ENCODE data around the gene PNKP. TPM values are rescaled to one million over a fixed set of nuclear protein-coding genes. Genes with fewer than 3 reads are reported as not detected.
A peak's percentile ranks its signal among the peaks of the same experiment; 100 is the strongest.

The PNKP gene
- total and polyA plus RNA-seq, 10 of the 15 experiments (the other 5 are each of a cell fraction or from before 2014, with no cell fraction given) = 2.9 to 82.3 (median 33.2) TPM

GRCh38 chr19:49894879-49895565, 27.6 kb upstream of the PNKP start (continued):
- no peak for TF ChIP-seq NKRF (conservative IDR thresholded peaks at IDR 0.05)

- peak overlapping the region; percentile 91 for H3K27ac ChIP-seq (ENCODE audit: control insufficient read depth, insufficient read depth)
- intact Hi-C loops (cut with micrococcal nuclease; ENCODE audit: unreplicated experiment) = no loop called here
- WGBS (ENCODE audit: insufficient coverage, insufficient replicate concordance, low lambda C conversion rate, missing lambda C conversion rate) = 62% methylated on average over 18 of the region's 18 CpGs
- peak overlapping the region; percentile 78 for H3K9ac ChIP-seq (ENCODE audit: control insufficient read depth, insufficient read depth, low read length)
- H3K4me3 ChIP-seq = peak overlapping the region; percentile 77
- peaks cover 46% of the 10 kb centered on the region for H3K4me1 ChIP-seq (ENCODE audit: control insufficient read depth, insufficient read depth, low read length)
- FAIRE-seq = no peak
- H3K27me3 ChIP-seq (replicated peaks in 1 of 2; ENCODE audit: control insufficient read depth in 2 of 2, insufficient read depth in 2 of 2, low read length in 1 of 2) = no peaks in the 10 kb centered on the region
- no peak for DNase-seq (ENCODE audit: low read depth, low spot score)
- H3K79me2 ChIP-seq (ENCODE audit: control insufficient read depth, insufficient read depth, low read length) = peaks cover 49% of the 10 kb centered on the region
- H2AFZ ChIP-seq (ENCODE audit: control insufficient read depth, low read depth, low read length) = no peak overlapping the region
- no peaks in the 10 kb centered on the region; the same call in 2 of the 3 replicates for H3K9me3 ChIP-seq (replicated peaks; ENCODE audit: control insufficient read depth, insufficient read depth, low read length)
- ChIA-PET POLR2A (interaction anchor here (0.6 to 8.2 kb wide), 11 partner anchors 13 to 277 kb away, joined by 3 to 116 read pairs (median 7); partner anchors contain the start of genes ATF5, NUP62 and PNKP), CTCF (interaction anchor here (0.9 to 6.3 kb wide), 5 partner anchors 10 to 34 kb away, joined by 3 to 71 read pairs (median 7); partner anchors contain the start of gene ATF5), SMC1A (ENCODE audit: uncharacterized antibody, unreplicated experiment) (interaction anchor here (1.2 to 7.3 kb wide), 5 partner anchors 11 to 34 kb away, joined by 3 to 110 read pairs (median 9); partner anchors contain the start of genes ATF5 and NUP62), RAD21 (ENCODE audit: unreplicated experiment) (interaction anchor here (0.6 to 5.4 kb wide), 9 partner anchors 13 to 1877 kb away, joined by 3 to 66 read pairs (median 3); partner anchors contain the start of genes AKT1S1, ATF5, NUP62 and TBC1D17)
- no TSS peak for BruUV-seq (replicated peaks)
- peak overlapping the region; percentile 86 for H3K4me2 ChIP-seq (ENCODE audit: control insufficient read depth, insufficient read depth)
- no peaks in the 10 kb centered on the region for H4K20me1 ChIP-seq (ENCODE audit: control insufficient read depth, insufficient read depth)
- in situ Hi-C loops (cut with MboI) = loop anchor here (25.0 kb wide), 1 partner anchor 1257 kb away; the partner anchor contains the start of genes CA11 and DBP
- peaks cover 0 to 9% of the 10 kb centered on the region in 2 experiments; a peak in 3 of 4 replicates for H3K36me3 ChIP-seq (ENCODE audit: control insufficient read depth in 2 of 2, insufficient read depth in 2 of 2, low read length in 1 of 2)
- ATAC-seq = no peak
- TF ChIP-seq PRDM15 (CRISPR knock-in tag; IDR thresholded peaks at IDR 0.05) (no peak), RCOR1 (conservative IDR thresholded peaks at IDR 0.05; ENCODE audit: low read depth, low read length) (no peak), PKNOX1 (IDR thresholded peaks at IDR 0.05) (no peak), NR2C1 (IDR thresholded peaks at IDR 0.05) (no peak), ZBED1 (IDR thresholded peaks at IDR 0.05; ENCODE audit: borderline replicate concordance) (no peak)
Measured at GRCh38 chr19:49894011-49894664, 26.8 kb upstream of the PNKP start.
